KBM-7 (cell line): Measurements from ENCODE around the gene CACNA1I.

ENCODE experiments used
- DNase-seq: peaks from one replicate; pipeline ENCODE4 v3.0.0-alpha.2; 2015
- in situ Hi-C: fragments of 300-500 bp; cut with MboI; formaldehyde crosslinking; loops from 2 replicates; pipeline ENCODE4 v1.14.3; 2020; ENCODE audit warnings: low sequenced_read_pairs, low pct_unique_long_range_greater_than_20kb, mixed read lengths

CACNA1I gene

GRCh38 chr22:39655004-39655579 is 84.5 kb downstream of the CACNA1I start:
- in situ Hi-C loops: no loop called here
- DNase-seq: no peak

GRCh38 chr22:39655831-39656230 is 85.3 kb downstream of the CACNA1I start:
- in situ Hi-C loops: no loop called here
- DNase-seq: no peak

- in situ Hi-C loops: no loop called here
- no peak for DNase-seq
These were observed 86.2 kb downstream of the CACNA1I start for GRCh38 chr22:39656495-39657490.

- in situ Hi-C loops: no loop called here
- DNase-seq: no peak
These were observed 87.8 kb downstream of the CACNA1I start for GRCh38 chr22:39658367-39658766.

- in situ Hi-C loops: no loop called here
- DNase-seq: no peak
These were observed 88.4 kb downstream of the CACNA1I start for GRCh38 chr22:39658806-39659463.

GRCh38 chr22:39661501-39661841 is 90.9 kb downstream of the CACNA1I start:
- DNase-seq: no peak
- in situ Hi-C loops: no loop called here

- no peak for DNase-seq
- in situ Hi-C loops: no loop called here
These were observed 91.5 kb downstream of the CACNA1I start for GRCh38 chr22:39661842-39662685.

GRCh38 chr22:39662686-39663052 is 92.1 kb downstream of the CACNA1I start:
- no peak for DNase-seq
- in situ Hi-C loops: no loop called here

GRCh38 chr22:39663751-39664150 is 93.2 kb downstream of the CACNA1I start:
- no peak for DNase-seq
- in situ Hi-C loops: no loop called here

- DNase-seq: no peak
- in situ Hi-C loops: no loop called here
These were observed 94.1 kb downstream of the CACNA1I start for GRCh38 chr22:39664485-39665200.

GRCh38 chr22:39665229-39665628 is 94.7 kb downstream of the CACNA1I start:
- no peak for DNase-seq
- in situ Hi-C loops: no loop called here

- in situ Hi-C loops: no loop called here
- DNase-seq: no peak
These were observed 95.3 kb downstream of the CACNA1I start for GRCh38 chr22:39665661-39666431.

- in situ Hi-C loops: no loop called here
- no peak for DNase-seq
These were observed 95.9 kb downstream of the CACNA1I start for GRCh38 chr22:39666495-39666894.

GRCh38 chr22:39666926-39667325 is 96.4 kb downstream of the CACNA1I start:
- DNase-seq: no peak
- in situ Hi-C loops: no loop called here

GRCh38 chr22:39669432-39669831 is 98.9 kb downstream of the CACNA1I start:
- in situ Hi-C loops: no loop called here
- no peak for DNase-seq

- in situ Hi-C loops: no loop called here
These were observed 101.4 kb downstream of the CACNA1I start for GRCh38 chr22:39671936-39672335.

GRCh38 chr22:39674536-39674935 is 104.0 kb downstream of the CACNA1I start:
- in situ Hi-C loops: no loop called here
- no peak for DNase-seq

More at GRCh38 chr22:39671936-39672335, 101.4 kb downstream of the CACNA1I start:
- no peak for DNase-seq

- DNase-seq: no peak
- in situ Hi-C loops: no loop called here
These were observed 105.4 kb downstream of the CACNA1I start for GRCh38 chr22:39675947-39676346.
